ENCODE results near the gene DSCAM.

- TF ChIP-seq CTCF (conservative IDR thresholded peaks at IDR 0.05 in 1 of 2, IDR thresholded peaks at IDR 0.05 in 1 of 2; ENCODE audit: low read depth in 1 of 2, low read length in 2 of 2) (no peak), EZH2 (IDR thresholded peaks at IDR 0.05; ENCODE audit: low read length, missing control alignments) (no peak)
These were observed 341.7 kb downstream of the DSCAM start for GRCh38 chr21:40505244-40505643.
